Left hindlimb (tissue), 1 donor: ENCODE results near the gene CTNND2.

Experiments
- DNase-seq: peaks from one replicate; pipeline ENCODE4 v3.0.0-alpha.2; 2018

The CTNND2 gene

DNA sequence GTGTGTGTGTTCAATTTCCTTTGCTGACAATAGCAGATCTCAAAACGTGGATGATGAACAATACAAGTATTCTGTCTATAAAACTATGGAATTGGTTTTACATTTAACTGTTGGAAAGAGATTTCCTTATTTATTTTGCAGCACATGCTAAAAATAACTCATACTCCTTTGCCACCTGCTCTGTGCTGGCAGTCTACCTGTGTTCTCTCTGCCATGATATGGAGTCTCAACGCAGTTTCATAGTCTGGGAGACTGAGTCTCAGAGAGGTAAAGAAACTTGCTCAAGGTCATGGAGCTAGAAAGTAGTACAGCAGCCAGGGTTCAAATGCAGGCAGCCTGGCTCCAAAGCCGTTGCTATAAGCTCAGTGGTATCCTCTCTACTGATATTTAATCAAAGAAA is 677.2 kb downstream of the CTNND2 start:
- no peak for DNase-seq

DNA sequence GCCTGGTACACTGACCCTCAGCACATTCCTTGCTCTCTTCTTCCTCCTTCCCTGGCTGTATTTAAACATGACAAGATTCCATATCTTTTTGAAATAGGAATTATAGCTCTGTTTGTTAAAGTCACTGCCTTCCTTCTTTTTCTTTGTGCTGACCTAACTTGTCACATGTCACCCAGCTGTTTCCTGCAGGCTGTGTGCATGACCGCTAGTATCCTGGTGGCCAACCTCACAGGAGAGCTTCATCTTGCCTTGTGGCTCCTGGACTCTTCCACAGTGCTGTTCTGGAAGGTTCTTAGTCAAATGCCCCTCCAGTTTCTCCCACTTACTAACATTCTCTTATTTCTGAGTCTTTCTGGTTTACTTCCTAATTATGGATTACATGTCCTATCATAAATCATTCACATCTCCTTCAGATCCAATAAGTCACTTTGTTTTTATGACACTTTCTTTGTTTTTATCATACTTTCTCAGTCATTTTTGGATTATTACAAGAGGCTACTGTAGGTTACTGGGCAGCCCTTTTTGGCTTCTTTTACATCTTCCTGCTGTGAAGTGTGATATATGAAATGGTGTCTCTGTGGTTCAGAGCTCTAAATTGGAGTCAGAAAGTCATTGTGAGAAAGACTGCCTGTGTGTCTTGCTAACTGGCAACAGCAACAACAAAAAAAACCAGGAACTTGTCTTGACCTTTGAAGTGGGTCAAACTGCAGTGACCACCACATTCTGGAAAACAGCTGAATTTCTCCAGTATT is 679.6 kb downstream of the CTNND2 start:
- DNase-seq, result no peak

DNA sequence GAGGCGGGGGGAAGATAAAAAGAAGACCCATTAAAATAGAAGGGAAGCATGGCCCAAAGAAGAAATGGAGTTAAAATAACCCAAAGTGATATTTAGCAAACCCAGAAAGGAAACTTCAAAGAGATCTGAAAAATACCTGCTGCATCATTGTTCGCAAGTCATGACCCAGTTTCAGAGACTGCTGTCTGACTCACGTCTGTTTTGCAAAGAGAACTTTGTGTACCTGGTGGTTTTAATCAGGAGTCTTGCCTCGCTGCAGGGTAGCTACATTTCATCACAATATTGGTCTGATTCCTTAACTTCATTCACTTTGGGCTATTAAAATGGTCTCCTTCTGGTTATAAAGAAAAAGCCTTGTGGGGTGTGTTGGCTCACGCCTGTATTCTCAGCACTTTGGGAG is 682.1 kb downstream of the CTNND2 start:
- DNase-seq, result no peak

DNA sequence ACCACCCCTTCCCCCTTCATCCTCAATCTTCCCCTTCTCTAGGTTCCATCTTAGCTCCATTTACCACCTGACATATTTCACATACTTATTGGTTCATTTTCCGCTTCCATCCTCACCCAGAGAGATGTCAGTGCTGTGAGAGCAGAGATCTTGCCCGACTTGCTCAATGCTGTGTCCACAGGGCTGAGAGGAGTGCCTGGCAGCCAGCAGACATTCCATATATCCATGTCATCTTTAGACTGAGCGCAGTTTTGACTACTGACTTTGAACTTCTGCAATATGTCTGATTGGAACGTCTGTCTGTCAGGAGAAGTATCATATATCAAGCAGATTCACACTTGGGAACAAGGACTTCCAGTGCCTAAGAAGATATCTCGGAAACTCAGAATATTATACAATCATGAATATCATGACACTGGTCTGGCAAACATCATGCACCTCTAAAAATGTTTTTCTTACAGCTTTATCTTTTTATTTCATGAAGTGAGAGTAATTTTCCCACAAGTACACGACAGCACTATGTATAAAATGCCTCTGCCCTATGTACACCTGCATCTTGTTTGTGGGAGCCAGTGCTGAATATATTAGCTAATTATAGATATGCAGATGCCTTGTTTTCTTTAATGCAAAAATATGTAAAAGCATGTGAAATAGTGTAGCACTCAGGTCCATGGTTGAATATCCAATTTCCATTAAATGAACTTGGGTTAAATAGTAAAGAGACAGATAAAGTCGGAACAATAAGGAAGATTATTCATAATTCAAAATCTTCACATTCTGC is 689.2 kb downstream of the CTNND2 start:
- no peak for DNase-seq

DNA sequence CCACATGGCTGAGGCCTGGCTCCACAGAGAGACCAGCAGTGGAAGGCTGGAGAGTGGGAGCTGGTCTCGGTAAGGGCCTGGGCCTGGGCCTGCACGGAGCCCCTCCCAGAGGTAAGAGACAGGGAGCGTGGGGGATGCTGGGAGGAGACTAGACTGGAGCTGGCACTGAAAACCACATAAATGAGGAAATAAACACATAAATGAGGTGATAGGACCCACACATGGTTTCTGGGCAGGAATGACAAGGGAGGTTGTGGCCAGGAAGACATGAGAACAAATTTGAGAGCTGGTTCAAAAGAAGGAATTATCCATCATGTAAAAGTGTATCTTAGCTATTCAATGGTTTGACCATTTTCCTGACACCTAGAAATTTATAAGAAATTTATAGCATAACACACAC is 691.5 kb downstream of the CTNND2 start:
- DNase-seq, result no peak

DNA sequence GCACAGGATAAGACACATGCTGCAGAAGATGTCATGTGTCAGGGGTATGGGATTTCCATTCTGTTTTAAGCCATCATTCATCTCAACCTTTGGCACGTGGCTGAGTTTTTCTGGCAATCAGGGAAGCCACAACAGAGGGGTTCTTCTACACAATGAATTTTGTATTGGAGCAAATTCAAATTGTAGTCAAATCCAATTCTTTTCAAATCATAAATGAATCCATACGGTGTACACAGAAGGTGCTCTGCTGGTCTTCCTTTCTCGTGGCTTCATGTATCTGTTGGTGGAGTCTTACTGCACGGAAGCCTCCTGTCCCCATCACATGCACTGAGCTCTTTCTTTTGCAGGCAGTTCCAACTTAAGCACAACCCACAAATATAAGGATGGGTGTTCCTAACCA is 706.5 kb downstream of the CTNND2 start:
- no peak for DNase-seq

DNA sequence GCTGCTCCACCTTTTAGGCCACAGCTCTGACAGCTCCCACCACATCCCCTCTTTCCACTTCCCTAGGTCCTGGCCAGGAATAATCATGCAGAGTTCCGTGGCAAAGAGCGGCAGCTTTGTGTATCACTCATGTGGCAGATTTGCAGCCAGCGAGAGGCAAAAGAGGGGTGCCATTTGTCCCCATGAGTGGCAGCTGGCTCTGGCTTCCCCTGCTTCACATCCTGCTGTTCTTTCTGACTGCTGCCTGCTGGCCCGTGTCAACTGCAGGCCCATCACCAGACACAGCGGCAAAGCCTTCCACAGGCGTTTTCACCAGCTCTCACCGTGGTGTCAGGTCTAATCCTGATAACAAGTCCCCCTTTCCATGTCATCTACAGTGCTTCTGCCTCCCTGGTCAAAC is 712.6 kb downstream of the CTNND2 start:
- no peak for DNase-seq

DNA sequence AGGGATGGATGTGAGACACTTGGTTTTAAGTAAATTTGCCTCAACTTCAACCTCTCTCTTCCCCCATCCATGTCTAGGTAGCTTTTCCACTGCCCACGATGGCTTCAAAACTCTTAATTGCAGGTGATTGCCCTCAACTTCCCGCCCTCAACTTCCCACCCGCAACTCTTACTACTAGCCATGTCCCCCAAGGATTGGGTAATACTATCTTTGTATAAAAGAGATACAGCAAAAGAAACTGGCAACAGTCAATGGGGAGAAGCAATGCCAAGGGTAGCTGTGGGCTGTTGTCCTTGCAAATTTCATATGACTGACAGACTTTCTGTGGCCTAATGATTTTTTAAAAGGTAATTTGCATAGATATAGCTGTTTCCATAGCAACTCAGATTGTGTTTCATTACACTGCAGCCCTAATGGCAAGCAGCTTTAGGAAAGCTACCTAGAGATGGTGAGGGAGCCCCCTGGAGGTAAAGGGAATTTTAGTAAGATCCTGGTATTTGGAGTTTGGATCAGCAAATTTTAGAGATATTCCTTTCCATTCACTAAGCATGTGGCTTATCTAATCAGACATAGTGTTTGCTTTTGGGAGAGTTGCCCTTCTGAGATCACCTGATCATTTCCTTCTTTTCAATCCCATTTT is 721.7 kb downstream of the CTNND2 start:
- DNase-seq, result no peak

DNA sequence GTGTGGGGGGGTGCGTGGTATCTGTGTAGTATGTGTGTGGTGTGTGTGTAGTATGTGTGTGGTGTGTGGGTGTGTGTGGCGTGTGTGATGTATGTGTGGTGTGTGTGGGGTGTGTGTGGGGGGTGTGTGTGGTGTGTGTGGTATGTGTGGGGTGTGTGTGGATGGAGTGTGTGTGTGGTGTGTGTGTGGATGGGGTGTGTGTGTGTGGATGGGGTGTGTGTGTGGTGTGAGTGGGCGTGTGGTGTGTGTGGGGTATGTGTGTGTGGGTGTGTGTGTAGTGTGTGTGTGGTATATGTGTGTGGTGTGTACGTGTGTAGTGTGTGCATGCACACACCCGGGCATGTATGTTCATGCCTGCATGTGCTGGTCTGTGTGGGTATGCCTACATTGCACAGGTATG is 722.3 kb downstream of the CTNND2 start:
- no peak for DNase-seq

DNA sequence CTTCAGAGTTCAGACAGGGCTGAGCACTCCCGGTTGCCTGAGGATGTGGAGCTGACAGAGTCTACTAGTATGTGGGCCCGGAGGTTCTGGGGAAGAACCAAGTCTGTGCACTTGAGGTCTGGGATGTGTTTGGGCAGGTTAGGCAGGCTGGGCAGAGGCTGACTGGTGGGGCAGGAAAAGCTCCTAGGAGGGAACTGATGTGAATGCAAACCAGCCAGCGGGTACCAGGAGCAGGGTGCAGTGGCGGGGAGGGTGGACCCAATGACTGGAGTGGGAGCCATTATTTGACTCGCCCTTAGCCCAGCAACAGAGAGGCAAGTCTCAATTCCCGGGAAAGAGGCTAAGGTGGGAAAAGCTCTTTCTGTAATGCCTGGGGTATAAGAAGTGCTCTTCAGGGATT is 723.4 kb downstream of the CTNND2 start:
- DNase-seq, result no peak

DNA sequence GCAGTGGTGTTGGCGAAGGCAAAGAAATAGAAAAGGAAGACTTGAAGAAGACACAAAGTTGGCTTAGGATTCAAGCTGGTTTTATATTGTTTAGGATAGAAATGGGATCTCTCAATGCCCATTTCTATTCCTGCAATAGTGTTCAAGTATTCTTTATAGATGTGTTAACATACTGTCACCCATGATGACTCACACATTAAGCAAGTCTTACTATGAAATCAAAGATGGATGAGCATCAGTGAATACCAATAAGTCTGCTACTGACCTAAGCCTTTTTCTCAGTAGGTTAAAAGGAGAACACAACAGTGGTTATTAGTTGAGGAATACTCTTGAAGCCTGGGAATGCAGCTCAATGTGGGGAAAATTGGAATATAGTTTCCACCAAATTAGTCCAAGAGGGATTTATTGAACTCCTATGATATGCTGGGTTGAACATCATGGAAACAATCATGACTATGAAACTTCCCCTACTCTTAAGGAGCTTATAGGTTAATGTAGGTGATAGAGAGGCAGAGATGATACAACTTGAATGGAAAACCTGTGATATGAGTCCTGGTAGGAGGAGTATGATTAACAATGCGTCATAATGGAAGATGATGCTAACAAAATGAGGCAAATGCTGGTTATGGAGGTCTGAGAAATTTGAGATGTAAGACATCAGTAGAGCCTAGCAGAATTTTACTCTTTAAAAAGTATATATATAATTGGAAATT is 726.1 kb downstream of the CTNND2 start:
- no peak for DNase-seq

DNA sequence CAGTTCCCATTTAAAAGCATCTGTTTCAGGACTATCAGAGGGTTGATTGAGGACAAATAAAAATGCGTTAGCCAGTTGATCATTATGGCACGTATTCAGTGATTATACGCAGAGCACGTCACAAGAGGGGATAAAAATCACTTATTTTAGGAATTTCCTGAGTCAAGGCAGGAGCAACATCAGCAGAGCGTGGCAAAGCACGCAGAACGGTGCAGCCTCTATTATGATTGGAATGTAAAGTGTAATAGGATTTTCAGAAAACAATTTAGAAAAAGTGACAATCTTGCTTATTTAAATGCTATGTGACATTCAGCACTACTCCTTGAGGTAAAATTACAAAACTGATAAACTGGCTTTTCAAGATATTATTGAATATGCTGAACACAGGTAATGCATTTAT is 729.7 kb downstream of the CTNND2 start:
- no peak for DNase-seq

DNA sequence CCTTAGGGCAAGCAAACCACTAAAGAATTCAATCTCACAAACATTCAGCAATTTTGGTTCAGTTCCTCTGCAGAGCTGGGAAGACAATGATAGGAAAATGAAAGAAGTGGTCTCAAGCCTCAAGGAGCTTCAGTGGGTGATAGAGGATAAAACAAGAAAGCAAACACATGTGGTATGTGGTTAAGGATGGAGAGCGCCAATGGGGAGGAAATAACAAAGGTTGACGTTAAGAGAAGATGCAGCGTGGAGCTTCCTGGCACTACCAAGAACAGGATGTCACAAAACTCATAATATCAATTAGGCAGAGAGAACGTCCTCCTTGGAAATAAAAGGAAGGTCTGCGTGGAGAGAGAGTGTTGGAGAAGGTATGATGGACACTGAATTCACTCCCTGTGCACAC is 731.8 kb downstream of the CTNND2 start:
- DNase-seq, result no peak

DNA sequence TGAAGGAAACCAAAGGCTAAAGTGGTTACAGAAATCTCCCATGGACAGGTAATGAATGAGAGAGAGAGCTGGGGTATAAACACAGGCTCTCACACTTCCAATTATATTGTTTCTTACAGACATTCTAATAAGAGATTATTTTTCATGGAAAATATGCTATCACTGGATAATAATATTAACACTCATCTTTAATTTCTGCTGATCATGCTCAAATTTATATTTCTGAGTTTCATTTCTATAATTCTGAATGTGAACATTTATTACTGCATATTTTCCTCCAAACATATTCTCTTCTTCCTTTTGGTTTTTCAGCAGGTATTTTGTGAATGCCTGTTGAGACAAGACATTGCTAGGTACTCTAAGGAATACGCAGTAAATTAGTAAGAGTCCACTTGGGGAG is 733.0 kb downstream of the CTNND2 start:
- DNase-seq, result no peak

DNA sequence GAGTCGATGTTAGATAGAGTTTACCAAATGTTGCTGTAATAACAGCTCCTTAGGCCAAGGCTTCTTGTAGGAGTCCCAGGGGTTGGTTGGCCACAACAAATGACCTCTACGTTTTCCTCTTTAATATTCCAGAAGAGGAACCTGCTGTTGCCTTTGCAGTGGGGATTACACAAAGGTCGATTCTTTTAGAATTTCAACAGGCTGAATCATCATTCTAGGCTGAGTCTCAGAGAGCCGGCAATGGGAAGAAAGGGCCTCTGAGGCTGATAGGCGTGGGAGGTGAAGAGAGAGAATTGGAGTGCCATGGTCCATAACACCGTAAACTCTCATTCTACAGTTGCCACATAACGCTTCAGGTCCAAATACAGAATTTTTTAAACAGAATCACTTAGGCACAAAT is 737.3 kb downstream of the CTNND2 start:
- no peak for DNase-seq

DNA sequence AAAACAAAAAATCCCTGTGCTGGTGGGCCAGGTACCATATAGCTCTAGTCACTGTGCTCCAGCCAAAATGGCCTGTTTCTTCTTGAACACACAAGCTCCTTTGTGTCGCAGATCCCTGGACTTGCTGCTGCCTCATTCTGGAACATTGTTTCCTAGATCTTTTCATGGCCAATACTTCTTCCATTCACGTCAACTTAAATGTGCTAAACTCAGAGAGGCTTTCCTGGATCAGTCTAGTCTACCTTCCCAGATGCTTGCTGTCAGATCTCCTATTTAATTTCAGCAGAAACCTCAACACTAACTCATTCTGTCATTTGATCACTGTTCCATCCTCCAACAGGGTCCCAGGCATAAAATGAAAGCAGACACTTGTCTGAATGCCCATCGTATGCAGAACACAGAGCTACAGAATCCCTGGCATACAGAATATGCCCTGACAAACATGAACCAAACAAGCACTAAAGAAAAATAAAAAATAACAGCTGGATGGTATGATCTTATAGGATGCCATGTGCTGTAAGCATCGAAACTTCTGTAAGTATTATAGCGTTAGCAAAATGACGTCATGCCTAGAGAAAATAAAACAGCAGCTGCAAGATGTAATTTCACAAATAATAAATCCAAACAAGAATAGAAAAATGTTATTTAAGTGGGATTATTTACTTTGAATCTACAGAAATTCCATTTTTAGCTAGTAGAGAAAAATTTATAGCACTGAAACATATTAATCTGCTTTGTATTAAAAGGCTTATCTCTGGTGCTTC is 739.5 kb downstream of the CTNND2 start:
- no peak for DNase-seq

DNA sequence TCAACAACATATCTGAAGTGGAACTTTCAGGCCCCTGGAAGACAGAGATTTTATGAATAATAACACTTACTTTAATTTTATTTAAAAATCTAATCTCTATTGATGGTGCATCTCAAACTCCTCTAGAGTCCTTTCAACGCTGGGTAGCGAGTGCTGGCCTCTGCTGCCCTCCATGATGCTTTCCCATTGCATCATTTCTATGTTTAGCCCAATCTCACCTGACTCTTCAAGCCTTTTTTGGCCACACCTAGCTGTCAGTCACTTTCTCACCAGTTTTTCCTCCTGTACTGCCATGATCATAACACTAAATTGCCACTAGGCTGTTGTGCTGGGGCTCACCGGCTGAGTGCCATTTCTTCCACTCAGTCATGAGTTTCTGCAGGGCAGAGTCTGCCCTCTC is 747.1 kb downstream of the CTNND2 start:
- DNase-seq, result no peak

DNA sequence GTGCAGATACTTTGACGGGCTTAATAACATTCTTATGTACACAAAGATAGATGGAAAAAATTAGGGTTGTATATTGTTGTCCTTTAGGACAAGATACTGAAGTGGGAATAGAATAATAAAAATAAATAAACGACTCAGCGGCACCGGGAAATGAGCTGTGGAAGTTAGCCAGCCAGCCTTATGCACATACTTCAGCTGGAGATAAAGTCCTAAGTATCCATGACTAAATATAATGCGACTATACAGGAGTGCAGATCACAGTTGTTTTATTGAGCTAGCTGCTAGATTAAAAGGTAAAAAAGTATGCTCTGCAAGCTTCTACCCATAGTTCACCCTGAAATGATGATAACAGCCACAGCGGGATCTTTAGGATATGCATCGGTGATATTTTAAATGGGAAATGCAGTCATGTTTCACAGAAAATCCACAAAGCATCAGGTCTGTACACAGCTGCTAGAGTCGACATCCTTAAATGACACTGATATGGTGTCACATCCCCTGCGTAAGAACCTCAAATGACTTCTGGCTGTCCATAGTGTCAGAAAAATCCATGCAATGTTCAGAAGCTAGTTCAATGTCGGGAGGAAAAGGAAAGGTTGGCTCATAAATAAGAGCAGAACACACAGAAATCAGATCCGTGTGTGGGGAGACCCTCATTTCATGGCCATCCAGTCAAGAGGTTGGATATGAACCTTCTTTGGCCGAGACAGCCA is 750.4 kb downstream of the CTNND2 start:
- DNase-seq, result no peak

DNA sequence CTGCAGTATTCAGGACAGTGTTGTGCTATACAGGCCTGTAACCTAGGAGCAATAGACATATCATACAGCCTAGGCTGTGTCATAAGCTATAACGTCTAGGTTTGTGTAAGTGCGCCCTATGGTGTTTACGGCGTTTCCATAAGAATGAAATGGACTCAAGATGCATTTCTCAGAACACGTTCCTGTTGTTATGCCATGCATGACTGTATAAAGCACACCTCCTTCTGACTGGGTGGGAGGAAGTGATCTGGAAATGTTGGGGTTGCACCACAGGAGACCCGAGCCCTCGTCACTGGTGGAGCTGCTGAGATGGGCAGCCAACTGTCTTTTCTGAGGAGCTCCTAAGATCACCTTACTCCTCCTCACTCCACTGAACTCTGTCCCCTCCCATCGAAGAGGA is 751.9 kb downstream of the CTNND2 start:
- no peak for DNase-seq

DNA sequence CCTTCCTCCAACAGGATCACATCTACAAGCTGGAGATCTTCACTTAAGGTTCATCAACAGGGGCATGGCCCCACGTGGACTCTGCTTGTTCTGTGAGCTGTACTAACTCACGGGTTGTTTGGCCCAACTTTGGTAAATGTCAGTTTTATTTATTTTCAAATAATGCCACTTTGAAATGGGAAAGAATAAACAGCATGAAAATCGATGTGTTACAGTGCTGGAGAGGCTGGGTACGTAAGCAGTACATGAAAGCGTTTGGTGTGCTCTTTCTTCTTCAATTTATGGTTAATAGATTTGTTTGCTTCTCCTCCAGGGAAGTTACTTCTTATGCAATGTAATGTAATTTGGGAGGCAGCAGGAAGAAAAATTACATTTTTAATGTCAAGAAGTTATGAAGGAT is 753.3 kb downstream of the CTNND2 start:
- no peak for DNase-seq

DNA sequence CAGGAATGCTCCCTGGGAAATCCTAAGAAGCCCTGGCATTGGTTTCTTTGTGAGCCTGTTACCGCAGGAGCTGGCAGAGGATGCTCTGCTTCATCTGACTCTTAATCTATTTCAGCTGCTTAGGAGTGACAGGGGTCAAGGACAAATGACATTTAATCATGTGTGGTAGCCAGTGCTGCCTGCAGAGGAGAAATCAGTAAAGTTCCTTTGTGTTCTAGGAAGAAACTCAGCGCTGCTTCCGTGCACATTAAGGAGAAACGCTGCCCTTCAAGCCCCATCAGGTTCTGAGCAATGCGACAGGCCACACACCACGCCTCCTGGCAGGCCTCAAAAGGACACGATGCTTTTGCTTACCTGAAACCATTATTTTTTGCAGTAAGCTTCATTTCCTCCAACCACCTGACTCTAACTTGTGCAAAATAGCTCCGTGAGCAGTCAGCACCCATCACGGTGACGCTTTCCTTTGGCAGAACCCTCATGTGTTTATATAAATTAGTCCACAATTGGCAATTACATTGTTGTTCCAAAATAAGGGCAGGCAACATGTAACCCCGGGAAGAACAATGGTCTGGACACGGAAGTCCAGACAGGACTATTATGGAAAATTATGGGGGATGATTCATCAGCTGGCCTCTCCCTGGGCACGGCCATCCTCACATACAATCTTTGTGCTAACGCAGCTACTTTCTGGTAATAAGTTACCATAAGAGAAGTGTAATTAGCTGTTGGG is 755.3 kb downstream of the CTNND2 start:
- DNase-seq, result no peak
